SK-N-SH treated with all-trans-retinoic acid at 6 μM for 48 hours (cell line): ENCODE measurements around the gene ESYT3.

Experiments
- ATAC-seq: fragments of 200-7000 bp; cut with Tn5 transposase; 3 replicates; pipeline ENCODE4 v1.9.1; 2020; ENCODE audit warnings: mild to moderate bottlenecking, moderate library complexity
- BACH2 ChIP-seq: fragments of 250-450 bp; sonication (Bioruptor Pico); IDR thresholded peaks from 2 replicates; pipeline ENCODE4 v1.9.0; 2021; ENCODE audit warnings: mild to moderate bottlenecking, borderline replicate concordance
- CREB5 ChIP-seq: fragments of 250-450 bp; sonication (Bioruptor Pico); IDR thresholded peaks from 2 replicates; pipeline ENCODE4 v1.5.1; 2020; ENCODE audit warnings: low read depth, mild to moderate bottlenecking, moderate library complexity
- CSDC2 ChIP-seq: fragments of 250-450 bp; sonication (Bioruptor Pico); IDR thresholded peaks from 2 replicates; pipeline ENCODE4 v1.5.0; 2020; ENCODE audit warnings: mild to moderate bottlenecking, moderate library complexity
- CSRNP3 ChIP-seq: fragments of 250-450 bp; sonication (Bioruptor Pico); IDR thresholded peaks from 2 replicates; pipeline ENCODE4 v1.5.1; 2021; ENCODE audit warnings: mild to moderate bottlenecking, moderate library complexity
- ESRRG ChIP-seq: fragments of 250-450 bp; sonication (Bioruptor Pico); IDR thresholded peaks from 2 replicates; pipeline ENCODE4 v1.6.1; 2021; ENCODE audit warnings: mild to moderate bottlenecking
- GLIS3 ChIP-seq: fragments of 250-450 bp; sonication (Bioruptor Pico); IDR thresholded peaks from 2 replicates; pipeline ENCODE4 v1.5.0; 2020; ENCODE audit warnings: mild to moderate bottlenecking, moderate library complexity
- ISL1 ChIP-seq: fragments of 250-450 bp; sonication (Bioruptor Pico); IDR thresholded peaks from 2 replicates; pipeline ENCODE4 v2.1.2; 2022; ENCODE audit warnings: mild to moderate bottlenecking, moderate library complexity
- OSR1 ChIP-seq: fragments of 250-450 bp; sonication (Bioruptor Pico); IDR thresholded peaks from 2 replicates; pipeline ENCODE4 v1.8.0; 2022; ENCODE audit warnings: moderate library complexity, mild to moderate bottlenecking, inconsistent platforms
- PPARA ChIP-seq: fragments of 250-450 bp; sonication (Bioruptor Pico); IDR thresholded peaks from 2 replicates; pipeline ENCODE4 v1.5.0; 2020; ENCODE audit warnings: mild to moderate bottlenecking, borderline replicate concordance
- TCF4 ChIP-seq: fragments of 250-450 bp; sonication (Bioruptor Pico); IDR thresholded peaks from 2 replicates; pipeline ENCODE4 v1.8.0; 2021; ENCODE audit warnings: mild to moderate bottlenecking, moderate library complexity, borderline replicate concordance
- TOX ChIP-seq: fragments of 250-450 bp; sonication (Bioruptor Pico); IDR thresholded peaks from 2 replicates; pipeline ENCODE4 v1.8.0; 2021; ENCODE audit warnings: mild to moderate bottlenecking, moderate library complexity, borderline replicate concordance
- TSHZ2 ChIP-seq: fragments of 250-450 bp; sonication (Bioruptor Pico); IDR thresholded peaks from 2 replicates; pipeline ENCODE4 v1.5.0; 2020; ENCODE audit warnings: mild to moderate bottlenecking, moderate library complexity
- ZC3H10 ChIP-seq: fragments of 250-450 bp; sonication (Bioruptor Pico); IDR thresholded peaks from 2 replicates; pipeline ENCODE4 v1.5.1; 2021; ENCODE audit warnings: mild to moderate bottlenecking, moderate library complexity
- ZFP3 ChIP-seq: fragments of 250-450 bp; sonication (Bioruptor Pico); IDR thresholded peaks from 2 replicates; pipeline ENCODE4 v1.5.0; 2020; ENCODE audit warnings: mild to moderate bottlenecking, moderate library complexity
- ZFP30 ChIP-seq: fragments of 450-650 bp; formaldehyde crosslinking; IDR thresholded peaks from 2 replicates; pipeline ENCODE4 v1.5.0; 2022; ENCODE audit warnings: mild to moderate bottlenecking, moderate library complexity
- ZNF565 ChIP-seq: fragments of 450-650 bp; formaldehyde crosslinking; conservative IDR thresholded peaks from 2 replicates; pipeline ENCODE4 v1.5.0; 2020; ENCODE audit warnings: low read depth, mild to moderate bottlenecking, moderate library complexity
- ZNF70 ChIP-seq: fragments of 450-650 bp; formaldehyde crosslinking; IDR thresholded peaks from 2 replicates; pipeline ENCODE4 v1.5.0; 2020; ENCODE audit warnings: mild to moderate bottlenecking, moderate library complexity
- ZNF8 ChIP-seq: fragments of 450-650 bp; formaldehyde crosslinking; IDR thresholded peaks from 2 replicates; pipeline ENCODE4 v1.5.0; 2020; ENCODE audit warnings: mild to moderate bottlenecking, moderate library complexity
- TF ChIP-seq, protein P1 (sequence below): fragments of 250-450 bp; sonication (Bioruptor Pico); IDR thresholded peaks from 2 replicates; pipeline ENCODE4 v1.8.0; 2020; ENCODE audit warnings: mild to moderate bottlenecking, moderate library complexity, borderline replicate concordance
- TF ChIP-seq, protein P2 (sequence below): fragments of 250-450 bp; sonication (Bioruptor Pico); IDR thresholded peaks from 2 replicates; pipeline ENCODE4 v1.8.0; 2021; ENCODE audit warnings: low read depth, mild to moderate bottlenecking, moderate library complexity, borderline replicate concordance

The ESYT3 gene

DNA sequence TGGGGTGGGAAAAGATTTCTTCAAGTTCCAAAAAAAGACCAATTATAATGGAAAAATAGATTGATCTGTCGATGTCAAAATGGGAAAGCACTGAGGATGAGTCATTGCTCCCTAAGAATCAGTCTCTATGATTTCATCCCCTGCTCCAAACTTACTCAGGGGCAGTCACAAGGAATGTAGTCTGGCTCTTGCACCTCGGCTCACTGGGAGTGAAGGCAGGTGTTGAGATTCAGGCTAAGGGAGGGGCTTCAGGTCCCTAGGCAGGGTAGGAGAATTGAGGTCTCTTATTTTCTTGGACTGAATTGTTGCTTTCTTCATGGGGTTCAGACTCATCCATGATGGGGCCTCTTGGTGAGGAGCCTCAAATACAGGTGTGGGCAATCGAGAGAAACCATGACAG lies 14.2 kb downstream of the ESYT3 start:
- ATAC-seq = no peak
- TF ChIP-seq CSDC2 (no peak), CREB5 (CRISPR knock-in tag) (no peak), BACH2 (CRISPR knock-in tag) (no peak), CSRNP3 (no peak), TOX (CRISPR knock-in tag) (no peak), ESRRG (CRISPR knock-in tag) (no peak), ZNF70 (CRISPR knock-in tag) (no peak), GLIS3 (CRISPR knock-in tag) (no peak), ZNF8 (no peak), PPARA (CRISPR knock-in tag) (no peak), ZFP30 (CRISPR knock-in tag) (no peak), TSHZ2 (CRISPR knock-in tag) (no peak), ZFP3 (CRISPR knock-in tag) (no peak), TCF4 (CRISPR knock-in tag) (no peak)
- TF ChIP-seq, protein P1, sequence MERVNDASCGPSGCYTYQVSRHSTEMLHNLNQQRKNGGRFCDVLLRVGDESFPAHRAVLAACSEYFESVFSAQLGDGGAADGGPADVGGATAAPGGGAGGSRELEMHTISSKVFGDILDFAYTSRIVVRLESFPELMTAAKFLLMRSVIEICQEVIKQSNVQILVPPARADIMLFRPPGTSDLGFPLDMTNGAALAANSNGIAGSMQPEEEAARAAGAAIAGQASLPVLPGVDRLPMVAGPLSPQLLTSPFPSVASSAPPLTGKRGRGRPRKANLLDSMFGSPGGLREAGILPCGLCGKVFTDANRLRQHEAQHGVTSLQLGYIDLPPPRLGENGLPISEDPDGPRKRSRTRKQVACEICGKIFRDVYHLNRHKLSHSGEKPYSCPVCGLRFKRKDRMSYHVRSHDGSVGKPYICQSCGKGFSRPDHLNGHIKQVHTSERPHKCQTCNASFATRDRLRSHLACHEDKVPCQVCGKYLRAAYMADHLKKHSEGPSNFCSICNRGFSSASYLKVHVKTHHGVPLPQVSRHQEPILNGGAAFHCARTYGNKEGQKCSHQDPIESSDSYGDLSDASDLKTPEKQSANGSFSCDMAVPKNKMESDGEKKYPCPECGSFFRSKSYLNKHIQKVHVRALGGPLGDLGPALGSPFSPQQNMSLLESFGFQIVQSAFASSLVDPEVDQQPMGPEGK (CRISPR knock-in tag) = no peak

DNA sequence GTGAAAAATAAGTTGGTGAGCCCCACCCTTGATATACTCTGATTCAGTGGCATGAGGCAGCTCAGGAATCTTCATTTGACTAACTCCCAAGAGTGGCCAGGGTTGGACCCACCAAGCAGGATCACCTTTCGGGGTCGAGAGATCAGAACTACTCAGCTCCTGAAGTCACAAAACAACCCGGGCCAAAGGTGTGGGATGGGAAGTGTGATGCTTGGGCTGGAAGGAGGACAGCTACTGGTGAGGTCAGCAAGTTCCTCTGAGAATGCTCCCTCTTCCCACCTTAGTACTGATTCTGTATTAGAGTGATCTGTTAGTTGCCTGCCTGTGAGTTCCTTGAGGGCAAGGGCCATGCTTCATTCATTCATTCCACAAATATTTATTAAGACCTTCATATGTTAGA lies 15.1 kb downstream of the ESYT3 start:
- no peak for ATAC-seq
- no peak for TF ChIP-seq ISL1 (CRISPR knock-in tag)
- TF ChIP-seq ZC3H10 = no peak
- TF ChIP-seq, protein P1 (CRISPR knock-in tag) = no peak
- no peak for TF ChIP-seq ZNF8
- TF ChIP-seq TOX (CRISPR knock-in tag) = no peak
- no peak for TF ChIP-seq ZNF70 (CRISPR knock-in tag)
- TF ChIP-seq, protein P2, sequence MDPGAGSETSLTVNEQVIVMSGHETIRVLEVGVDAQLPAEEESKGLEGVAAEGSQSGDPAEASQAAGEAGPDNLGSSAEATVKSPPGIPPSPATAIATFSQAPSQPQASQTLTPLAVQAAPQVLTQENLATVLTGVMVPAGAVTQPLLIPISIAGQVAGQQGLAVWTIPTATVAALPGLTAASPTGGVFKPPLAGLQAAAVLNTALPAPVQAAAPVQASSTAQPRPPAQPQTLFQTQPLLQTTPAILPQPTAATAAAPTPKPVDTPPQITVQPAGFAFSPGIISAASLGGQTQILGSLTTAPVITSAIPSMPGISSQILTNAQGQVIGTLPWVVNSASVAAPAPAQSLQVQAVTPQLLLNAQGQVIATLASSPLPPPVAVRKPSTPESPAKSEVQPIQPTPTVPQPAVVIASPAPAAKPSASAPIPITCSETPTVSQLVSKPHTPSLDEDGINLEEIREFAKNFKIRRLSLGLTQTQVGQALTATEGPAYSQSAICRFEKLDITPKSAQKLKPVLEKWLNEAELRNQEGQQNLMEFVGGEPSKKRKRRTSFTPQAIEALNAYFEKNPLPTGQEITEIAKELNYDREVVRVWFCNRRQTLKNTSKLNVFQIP = no peak
- TF ChIP-seq CREB5 (CRISPR knock-in tag) = no peak
- TF ChIP-seq CSDC2 = no peak
- TF ChIP-seq ZNF565 (CRISPR knock-in tag) = no peak
- TF ChIP-seq TSHZ2 (CRISPR knock-in tag) = no peak
- TF ChIP-seq PPARA (CRISPR knock-in tag) = no peak
- no peak for TF ChIP-seq OSR1 (CRISPR knock-in tag)
- TF ChIP-seq ZFP3 (CRISPR knock-in tag) = no peak
